ENCODE data around the gene THSD7B.

THSD7B gene

DNA sequence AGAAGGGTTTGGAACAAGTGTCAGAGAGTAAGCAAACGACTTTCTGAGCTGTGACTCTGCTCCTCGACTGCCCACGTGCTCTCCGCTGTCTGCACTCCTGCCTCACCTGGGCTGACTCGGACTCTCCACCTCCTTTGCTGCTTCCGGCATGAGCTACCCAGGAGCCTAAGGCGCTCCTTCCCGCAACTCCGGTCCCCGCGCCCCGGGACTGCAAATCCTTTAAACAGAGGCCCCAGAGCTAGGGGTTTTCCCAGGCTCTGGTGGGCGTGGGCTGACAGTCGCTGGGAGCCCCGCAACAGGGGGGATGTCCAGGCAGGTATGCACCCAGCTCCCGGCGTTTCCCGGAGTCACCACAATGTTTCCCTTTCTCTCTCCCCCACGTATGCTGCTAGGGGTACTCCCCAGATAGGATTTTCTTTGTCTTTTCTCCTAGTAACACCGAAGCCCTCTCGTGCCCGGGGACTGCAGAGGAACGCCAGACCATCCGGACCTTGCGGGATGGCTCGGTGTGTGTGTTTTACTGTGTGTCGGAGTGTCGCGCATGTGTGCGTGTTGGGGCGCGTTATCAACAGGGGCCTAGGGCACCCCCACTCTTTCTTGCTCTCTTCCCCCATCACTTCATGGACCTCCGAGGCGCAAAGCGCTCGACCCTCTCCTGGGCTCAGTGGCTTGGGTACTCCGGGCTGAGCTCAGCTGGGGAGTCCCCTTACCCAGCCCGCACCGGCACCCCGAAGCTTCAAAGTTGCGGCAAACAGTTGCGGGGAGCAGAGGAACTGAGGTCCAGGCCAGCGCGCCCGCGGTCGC is 691 bp upstream of the THSD7B start:
- no peaks in the 10 kb centered on the region for H3K36me3 ChIP-seq (ENCODE audit: control insufficient read depth, low read length)
- no peak overlapping the region for H3K4me3 ChIP-seq (ENCODE audit: low read length)
- no peak for TF ChIP-seq EZH2phosphoT487 (IDR thresholded peaks at IDR 0.05; ENCODE audit: borderline replicate concordance, low read length)
- TF ChIP-seq CTCF (IDR thresholded peaks at IDR 0.05; ENCODE audit: low read depth, low read length, poor library complexity, severe bottlenecking): no peak
- H4K20me1 ChIP-seq (ENCODE audit: control insufficient read depth, insufficient read depth, low read depth, low read length): no peaks in the 10 kb centered on the region
- H3K9me2 ChIP-seq (replicated peaks; ENCODE audit: control insufficient read depth, low read length): no peaks in the 10 kb centered on the region; the same call in 1 of the 2 replicates
- H3K27ac ChIP-seq (ENCODE audit: low read depth, low read length): no peak overlapping the region
- H3F3A ChIP-seq (ENCODE audit: control insufficient read depth, insufficient read depth): no peaks in the 10 kb centered on the region
- no peaks in the 10 kb centered on the region for H3K79me2 ChIP-seq (ENCODE audit: control insufficient read depth, low read length)
- no peaks in the 10 kb centered on the region for H3K9me3 ChIP-seq (ENCODE audit: control insufficient read depth, insufficient read depth, low read length)
- no peaks in the 10 kb centered on the region for H3K4me1 ChIP-seq (ENCODE audit: control insufficient read depth, low read length)
- H3K27me3 ChIP-seq (ENCODE audit: control insufficient read depth, low read length): no peaks in the 10 kb centered on the region; the same call in 1 of the 2 replicates
- no peak overlapping the region for H3K4me2 ChIP-seq (ENCODE audit: low read length)

DNA sequence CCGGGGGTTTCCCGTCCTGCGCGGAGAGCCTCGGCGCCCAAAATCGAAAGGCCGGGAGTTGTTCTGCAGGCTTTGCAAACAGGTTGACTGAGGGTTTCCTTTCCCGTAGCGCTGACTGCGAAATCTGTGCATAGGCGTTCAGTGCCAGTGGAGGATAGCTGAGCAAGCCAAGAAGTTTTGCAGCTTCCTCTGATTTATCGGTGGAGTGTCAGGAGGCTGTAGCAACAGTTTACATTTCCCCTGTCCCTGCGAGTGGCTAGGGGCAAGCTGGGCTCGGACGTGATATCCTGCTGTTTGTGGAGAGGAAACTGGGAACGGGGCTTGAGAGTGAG is 694 bp downstream of the THSD7B start:
- Histone ChIP-seq H3K79me2 (ENCODE audit: control insufficient read depth, low read length) (no peaks in the 10 kb centered on the region), H4K20me1 (ENCODE audit: control insufficient read depth, insufficient read depth, low read depth, low read length) (no peaks in the 10 kb centered on the region), H3K4me1 (ENCODE audit: control insufficient read depth, low read length) (no peaks in the 10 kb centered on the region), H3K9me2 (replicated peaks; ENCODE audit: control insufficient read depth, low read length) (no peaks in the 10 kb centered on the region; the same call in 1 of the 2 replicates), H3F3A (ENCODE audit: control insufficient read depth, insufficient read depth) (no peaks in the 10 kb centered on the region), H3K27me3 (ENCODE audit: control insufficient read depth, low read length) (no peaks in the 10 kb centered on the region; the same call in 1 of the 2 replicates), H3K9me3 (ENCODE audit: control insufficient read depth, insufficient read depth, low read length) (no peaks in the 10 kb centered on the region), H3K4me3 (ENCODE audit: low read length) (no peak overlapping the region), H3K36me3 (ENCODE audit: control insufficient read depth, low read length) (no peaks in the 10 kb centered on the region), H3K4me2 (ENCODE audit: low read length) (no peak overlapping the region), H3K27ac (ENCODE audit: low read depth, low read length) (no peak overlapping the region)
- no peak for TF ChIP-seq CTCF (IDR thresholded peaks at IDR 0.05; ENCODE audit: low read depth, low read length, poor library complexity, severe bottlenecking)
- no peak for TF ChIP-seq EZH2phosphoT487 (IDR thresholded peaks at IDR 0.05; ENCODE audit: borderline replicate concordance, low read length)

GRCh38 chr2:136767030-136767429 is 1.7 kb downstream of the THSD7B start:
- no peaks in the 10 kb centered on the region; the same call in 1 of the 2 replicates for H3K27me3 ChIP-seq (ENCODE audit: control insufficient read depth, low read length)
- H3K36me3 ChIP-seq (ENCODE audit: control insufficient read depth, low read length): no peaks in the 10 kb centered on the region
- no peaks in the 10 kb centered on the region for H3K9me3 ChIP-seq (ENCODE audit: control insufficient read depth, insufficient read depth, low read length)
- H3K27ac ChIP-seq (ENCODE audit: low read depth, low read length): no peak overlapping the region
- no peaks in the 10 kb centered on the region for H3K79me2 ChIP-seq (ENCODE audit: control insufficient read depth, low read length)
- H3K4me2 ChIP-seq (ENCODE audit: low read length): no peak overlapping the region
- TF ChIP-seq CTCF (IDR thresholded peaks at IDR 0.05; ENCODE audit: low read depth, low read length, poor library complexity, severe bottlenecking): no peak
- TF ChIP-seq EZH2phosphoT487 (IDR thresholded peaks at IDR 0.05; ENCODE audit: borderline replicate concordance, low read length): no peak
- H4K20me1 ChIP-seq (ENCODE audit: control insufficient read depth, insufficient read depth, low read depth, low read length): no peaks in the 10 kb centered on the region
- no peaks in the 10 kb centered on the region; the same call in 1 of the 2 replicates for H3K9me2 ChIP-seq (replicated peaks; ENCODE audit: control insufficient read depth, low read length)
- no peaks in the 10 kb centered on the region for H3F3A ChIP-seq (ENCODE audit: control insufficient read depth, insufficient read depth)
- no peaks in the 10 kb centered on the region for H3K4me1 ChIP-seq (ENCODE audit: control insufficient read depth, low read length)
- H3K4me3 ChIP-seq (ENCODE audit: low read length): no peak overlapping the region

All from DOHH2 (cell line).